HG03103 (cell line): ENCODE results near the gene SUSD1.

Experiments used
- ATAC-seq: cut with Tn5 transposase; IDR thresholded peaks from one replicate; pipeline ENCODE4 v1.9.1; 2021; ENCODE audit warnings: low read depth; ENCODE audit not compliant: unreplicated experiment

Gene SUSD1

DNA sequence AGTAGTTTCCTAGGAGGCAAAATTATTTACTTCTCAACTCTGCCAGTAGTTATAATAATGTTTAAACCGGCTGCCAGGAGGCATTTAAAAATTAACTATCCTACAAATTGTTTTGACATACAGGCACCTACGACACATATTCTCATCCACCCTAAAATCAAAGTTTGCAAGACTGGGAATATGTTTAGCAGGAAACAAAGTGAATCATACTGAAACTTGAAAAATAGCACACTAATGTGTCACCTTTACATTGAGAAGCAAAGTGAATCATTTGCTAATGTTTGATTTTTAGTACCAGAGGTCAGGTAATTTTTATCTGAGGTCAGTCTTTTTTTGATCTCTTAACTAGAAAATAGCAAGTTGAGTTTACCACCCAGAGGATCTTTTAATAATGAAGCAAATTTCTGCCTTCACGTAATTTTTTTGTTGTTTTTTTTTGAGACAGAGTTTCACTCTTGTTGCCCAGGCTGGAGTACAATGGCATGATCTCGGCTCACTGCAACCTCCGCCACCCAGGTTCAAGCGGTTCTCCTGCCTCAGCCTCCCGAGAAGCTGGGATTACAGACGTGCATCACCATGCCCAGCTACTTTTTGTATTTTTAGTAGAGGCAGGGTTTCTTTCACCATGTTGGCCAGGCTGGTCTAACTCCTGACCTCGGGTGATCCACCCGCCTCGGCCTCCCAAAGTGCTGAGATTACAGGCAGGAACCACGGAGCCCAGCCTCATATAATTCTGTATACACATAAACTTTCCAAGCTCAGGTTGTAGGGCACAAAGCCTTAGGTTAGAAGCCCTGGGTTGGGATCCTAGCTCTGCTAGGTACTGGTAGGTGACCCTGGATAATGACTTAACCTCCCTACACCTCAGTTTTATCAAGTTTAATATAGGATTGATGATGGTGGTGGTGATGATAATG lies 154.2 kb downstream of the SUSD1 start:
- ATAC-seq: peak; percentile 45

- ATAC-seq: no peak
Observed at GRCh38 chr9:112017878-112018277, 157.2 kb downstream of the SUSD1 start.

- ATAC-seq: no peak
Observed at GRCh38 chr9:112015736-112016135, 159.4 kb downstream of the SUSD1 start.

- ATAC-seq: no peak
Observed at GRCh38 chr9:112015149-112015548, 159.9 kb downstream of the SUSD1 start.

DNA sequence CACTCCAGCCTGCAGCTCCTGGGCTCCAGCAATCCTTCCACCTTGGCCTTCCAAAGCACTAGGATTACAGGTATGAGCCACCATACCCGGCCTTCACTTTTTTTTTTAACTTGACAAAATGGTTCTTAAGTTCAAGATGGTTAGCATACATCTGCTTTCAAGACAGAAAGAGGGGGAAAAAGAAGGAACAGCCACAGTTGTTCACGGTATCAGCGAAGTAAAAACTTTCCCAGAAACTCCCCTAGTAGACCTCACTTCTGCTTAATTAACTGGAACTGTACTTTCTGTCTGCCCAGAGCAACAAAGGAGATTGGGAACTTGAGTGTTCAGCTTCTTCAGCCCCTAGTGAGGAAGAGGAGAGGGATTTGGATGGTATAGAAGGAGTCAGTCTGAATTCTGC lies 161.8 kb downstream of the SUSD1 start:
- no peak for ATAC-seq

- ATAC-seq: peak; percentile 88
Observed at GRCh38 chr9:112012026-112012902, 162.8 kb downstream of the SUSD1 start.

GRCh38 chr9:112011051-112011620 lies 164.0 kb downstream of the SUSD1 start:
- ATAC-seq: no peak

DNA sequence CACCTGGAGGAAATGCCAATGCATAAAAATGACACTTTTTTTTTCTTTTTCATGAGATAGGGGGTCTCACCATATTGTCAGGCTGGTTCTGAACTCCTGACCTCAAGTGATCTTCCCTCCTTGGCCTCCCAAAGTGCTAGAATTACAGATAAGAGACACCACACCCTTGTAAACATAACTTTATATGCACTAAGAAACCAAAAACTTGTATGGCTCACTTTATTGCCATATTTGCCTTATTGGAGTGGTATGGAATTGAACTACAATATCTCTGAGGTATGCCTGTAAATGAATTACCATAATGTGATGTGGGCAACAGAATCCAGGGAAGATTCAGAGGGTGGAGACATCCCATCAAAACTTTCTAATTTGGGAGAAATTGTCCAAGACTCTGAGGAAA lies 164.6 kb downstream of the SUSD1 start:
- no peak for ATAC-seq

DNA sequence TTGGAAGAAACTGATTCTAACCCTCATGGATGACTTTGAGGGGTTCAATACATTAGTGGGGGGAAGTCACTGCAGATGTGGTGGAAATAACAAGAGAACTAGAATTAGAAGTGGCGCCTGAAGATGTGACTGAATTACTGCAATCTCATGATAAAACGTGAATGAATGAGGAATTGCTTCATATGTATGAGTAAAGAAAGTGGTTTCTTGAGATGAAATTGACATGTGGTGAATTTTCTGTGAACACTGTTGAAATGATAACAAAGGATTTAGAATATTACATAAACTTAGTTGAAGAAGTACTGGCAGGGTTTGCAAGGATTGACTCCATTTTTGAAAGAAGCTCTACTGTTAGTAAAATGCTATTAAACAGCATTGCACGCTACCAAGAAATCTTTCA lies 165.4 kb downstream of the SUSD1 start:
- ATAC-seq: no peak

GRCh38 chr9:112007575-112008240 lies 167.4 kb downstream of the SUSD1 start:
- no peak for ATAC-seq

GRCh38 chr9:112006361-112007020 lies 168.6 kb downstream of the SUSD1 start:
- ATAC-seq: no peak

GRCh38 chr9:112005939-112006338 lies 169.2 kb downstream of the SUSD1 start:
- ATAC-seq: no peak

DNA sequence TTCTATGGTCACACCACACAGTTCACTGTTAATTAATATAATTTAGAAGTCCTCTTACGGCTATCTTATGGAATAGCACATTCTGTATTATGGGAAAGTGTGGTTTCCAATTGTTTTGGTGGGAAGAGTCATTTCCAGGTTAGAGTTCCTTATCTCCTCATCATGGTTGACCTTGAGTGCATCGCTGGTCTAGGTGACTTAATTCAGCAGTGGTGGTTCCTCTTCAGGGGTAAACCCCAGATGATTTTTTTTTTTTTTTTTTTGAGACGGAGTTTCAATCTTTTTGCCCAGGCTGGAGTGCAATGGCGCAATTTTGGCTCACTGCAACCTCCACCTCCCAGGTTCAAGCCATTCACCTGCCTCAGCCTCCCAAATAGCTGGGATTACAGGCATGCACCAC lies 171.6 kb downstream of the SUSD1 start:
- no peak for ATAC-seq

- no peak for ATAC-seq
Observed at GRCh38 chr9:112002847-112003457, 172.1 kb downstream of the SUSD1 start.

- ATAC-seq: no peak
Observed at GRCh38 chr9:112002131-112002846, 172.8 kb downstream of the SUSD1 start.

DNA sequence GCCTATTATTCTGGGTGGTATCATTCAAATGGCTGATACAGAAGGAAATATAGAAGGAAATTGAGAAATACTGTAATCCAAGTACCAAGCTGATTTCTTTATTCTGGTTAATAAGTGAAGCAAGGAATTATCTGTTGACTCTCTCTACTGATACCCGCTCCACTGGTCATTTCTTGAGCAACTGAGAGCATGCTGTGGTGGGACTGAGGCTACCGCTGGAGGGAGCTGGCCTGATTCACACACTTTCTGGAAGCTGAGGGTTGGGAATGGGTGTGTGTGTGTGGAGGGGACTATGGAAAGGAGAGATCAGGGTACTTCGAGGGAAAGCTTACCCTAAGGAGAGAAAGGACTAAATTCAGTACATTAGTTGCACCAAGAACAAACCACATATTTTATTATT lies 174.4 kb downstream of the SUSD1 start:
- no peak for ATAC-seq

- ATAC-seq: no peak
Observed at GRCh38 chr9:111999319-111999718, 175.8 kb downstream of the SUSD1 start.

GRCh38 chr9:111997831-111998230 lies 177.3 kb downstream of the SUSD1 start:
- ATAC-seq: no peak

DNA sequence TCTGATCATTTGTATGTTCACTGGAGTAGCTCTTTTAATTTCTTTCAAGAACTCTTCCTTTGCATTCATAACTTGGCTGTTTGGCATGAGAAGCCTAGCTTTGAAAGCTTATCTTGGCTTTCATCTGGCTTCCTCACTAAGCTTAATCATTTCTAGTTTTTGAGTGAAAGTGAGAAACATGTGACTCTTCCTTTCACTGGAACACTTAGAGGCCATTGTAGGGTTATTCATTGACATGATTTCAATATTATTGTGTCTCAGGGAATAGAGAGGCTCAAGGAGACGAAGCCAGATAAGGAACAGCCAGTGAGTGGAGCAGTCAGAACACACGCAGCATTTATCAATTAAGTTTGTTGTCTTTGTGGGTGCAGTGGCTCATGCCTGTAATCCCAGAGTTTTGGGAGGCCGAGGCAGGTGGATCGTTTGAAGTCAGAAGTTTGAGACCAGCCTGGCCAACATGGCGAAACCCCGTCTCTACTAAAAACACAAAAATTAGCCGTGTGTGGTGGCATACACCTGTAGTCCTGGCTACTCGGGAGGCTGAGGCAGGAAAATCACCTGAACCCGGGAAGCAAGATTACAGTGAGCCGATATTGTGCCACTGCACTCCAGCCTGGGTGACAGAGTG lies 180.2 kb downstream of the SUSD1 start:
- no peak for ATAC-seq
